H9 (cell line): ENCODE data around the gene INSR. TPM values are rescaled to one million over a fixed set of nuclear protein-coding genes. Genes with fewer than 3 reads are reported as not detected.
A peak's percentile ranks its signal among the peaks of the same experiment; 100 is the strongest.

Experiments
- DNase-seq: peaks from one replicate; pipeline ENCODE4 v3.0.0-alpha.2; 2017
- H2AFZ ChIP-seq: one replicate; pipeline ENCODE4 v1.6.1; 2013; ENCODE audit warnings: mild to moderate bottlenecking, low read length, control low read depth, moderate library complexity
- H2AK5ac ChIP-seq: 2 replicates; pipeline ENCODE4 v1.6.1; 2013; ENCODE audit warnings: low read length, control low read depth, mixed read lengths; ENCODE audit not compliant: insufficient read length
- H2BK120ac ChIP-seq: one replicate; pipeline ENCODE4 v1.6.1; 2013; ENCODE audit warnings: low read depth, mild to moderate bottlenecking, low read length, control low read depth, inconsistent platforms; ENCODE audit not compliant: poor library complexity, severe bottlenecking
- H2BK12ac ChIP-seq: 2 replicates; pipeline ENCODE4 v1.6.1; 2013; ENCODE audit warnings: low read length, control low read depth, mixed read lengths, low read depth; ENCODE audit not compliant: insufficient read length
- H2BK15ac ChIP-seq: 2 replicates; pipeline ENCODE4 v1.6.1; 2013; ENCODE audit warnings: low read depth, low read length, control low read depth
- H2BK20ac ChIP-seq: one replicate; pipeline ENCODE4 v1.6.1; 2013; ENCODE audit warnings: low read depth, mild to moderate bottlenecking, low read length, control low read depth, inconsistent platforms; ENCODE audit not compliant: poor library complexity, severe bottlenecking
- H2BK5ac ChIP-seq: 2 replicates; pipeline ENCODE4 v1.6.1; 2013; ENCODE audit warnings: low read length, control low read depth, mixed read lengths; ENCODE audit not compliant: insufficient read length
- H3K14ac ChIP-seq: 2 replicates; pipeline ENCODE4 v1.6.1; 2013; ENCODE audit warnings: low read length, control low read depth; ENCODE audit not compliant: insufficient read depth
- H3K18ac ChIP-seq: 2 replicates; pipeline ENCODE4 v1.6.1; 2013; ENCODE audit warnings: low read depth, mild to moderate bottlenecking, mixed read lengths, low read length, control low read depth; ENCODE audit not compliant: insufficient read length
- H3K23ac ChIP-seq: 2 replicates; pipeline ENCODE4 v1.6.1; 2013; ENCODE audit warnings: low read length, control low read depth, mixed read lengths, low read depth; ENCODE audit not compliant: insufficient read length
- H3K23me2 ChIP-seq: 2 replicates; pipeline ENCODE4 v1.6.1; 2013; ENCODE audit warnings: low read depth, mild to moderate bottlenecking, mixed read lengths, low read length, control low read depth; ENCODE audit not compliant: insufficient read length, poor library complexity, severe bottlenecking
- H3K27ac ChIP-seq: 2 replicates; pipeline ENCODE4 v1.5.1; 2013; ENCODE audit warnings: low read length, control low read depth, mixed read lengths, low read depth; ENCODE audit not compliant: insufficient read length
- H3K27me3 ChIP-seq: 2 replicates; pipeline ENCODE4 v1.6.1; 2013; ENCODE audit warnings: low read length, control low read depth, inconsistent platforms; ENCODE audit not compliant: insufficient read depth
- H3K4ac ChIP-seq: 2 replicates; pipeline ENCODE4 v1.6.1; 2013; ENCODE audit warnings: low read depth, mild to moderate bottlenecking, control low read depth, inconsistent platforms, low read length, moderate library complexity
- H3K4me1 ChIP-seq: 2 replicates; pipeline ENCODE4 v1.6.1; 2013; ENCODE audit warnings: low read length, control low read depth, inconsistent platforms; ENCODE audit not compliant: insufficient read depth
- H3K4me2 ChIP-seq: 2 replicates; pipeline ENCODE4 v1.6.1; 2013; ENCODE audit warnings: low read length, control low read depth, mixed read lengths; ENCODE audit not compliant: insufficient read length, insufficient read depth
- H3K56ac ChIP-seq: 2 replicates; pipeline ENCODE4 v1.6.1; 2013; ENCODE audit warnings: low read depth, mild to moderate bottlenecking, mixed read lengths, low read length, control low read depth; ENCODE audit not compliant: insufficient read length
- H3K79me1 ChIP-seq: 2 replicates; pipeline ENCODE4 v1.6.1; 2013; ENCODE audit warnings: low read depth, mild to moderate bottlenecking, moderate library complexity, low read length, control low read depth, inconsistent platforms; ENCODE audit not compliant: insufficient read depth, poor library complexity, severe bottlenecking
- H3K79me2 ChIP-seq: 2 replicates; pipeline ENCODE4 v1.6.1; 2013; ENCODE audit warnings: low read length, control low read depth, inconsistent platforms; ENCODE audit not compliant: insufficient read depth
- H3K9ac ChIP-seq: 2 replicates; pipeline ENCODE4 v1.6.1; 2013; ENCODE audit warnings: low read length, control low read depth, mixed read lengths; ENCODE audit not compliant: insufficient read length; ENCODE audit errors: extremely low read depth
- H3K9me3 ChIP-seq: one replicate; pipeline ENCODE4 v1.6.1; 2013; ENCODE audit warnings: low read depth, low read length, inconsistent platforms; ENCODE audit not compliant: control insufficient read depth
- H3T11ph ChIP-seq: one replicate; pipeline ENCODE4 v1.6.1; 2013; ENCODE audit warnings: mild to moderate bottlenecking, low read length, control low read depth, inconsistent platforms
- H4K20me1 ChIP-seq: one replicate; pipeline ENCODE4 v1.6.1; 2013; ENCODE audit not compliant: control insufficient read depth, insufficient read length, insufficient read depth
- H4K5ac ChIP-seq: 2 replicates; pipeline ENCODE4 v1.6.1; 2013; ENCODE audit warnings: low read depth, mild to moderate bottlenecking, mixed read lengths, low read length, control low read depth; ENCODE audit not compliant: insufficient read length
- H4K8ac ChIP-seq: replicated peaks from 2 replicates; pipeline ENCODE4 v1.6.1; 2013; ENCODE audit warnings: low read length, control low read depth, mixed read lengths, low read depth; ENCODE audit not compliant: insufficient read length
- H4K91ac ChIP-seq: 2 replicates; pipeline ENCODE4 v1.6.1; 2013; ENCODE audit warnings: low read depth, mild to moderate bottlenecking, moderate library complexity, mixed read lengths, low read length, control low read depth; ENCODE audit not compliant: insufficient read length
- H3K27ac Mint-ChIP-seq, 3 experiments: 2 replicates in 2 of 3; 3 replicates in 1 of 3; pipeline ENCODE4 v1.8.0; 2020 to 2021; ENCODE audit warnings: mixed read lengths in 3 of 3, mild to moderate bottlenecking in 1 of 3, moderate library complexity in 1 of 3
- H3K27me3 Mint-ChIP-seq: 2 replicates; pipeline ENCODE4 v1.8.0; 2021; ENCODE audit warnings: low read depth, mild to moderate bottlenecking, moderate library complexity, mixed read lengths
- H3K36me3 Mint-ChIP-seq, 3 experiments: 2 replicates in 2 of 3; 3 replicates in 1 of 3; pipeline ENCODE4 v1.8.0; 2020 to 2021; ENCODE audit warnings: low read depth in 3 of 3, mixed read lengths in 3 of 3; ENCODE audit not compliant: insufficient read depth in 1 of 3
- H3K4me1 Mint-ChIP-seq, 2 experiments: 2 replicates each; pipeline ENCODE4 v1.8.0; 2020; ENCODE audit warnings: mixed read lengths in 2 of 2
- H3K4me3 Mint-ChIP-seq, 2 experiments: 2 replicates in 1 of 2; 3 replicates in 1 of 2; pipeline ENCODE4 v1.8.0; 2020 to 2021; ENCODE audit warnings: mild to moderate bottlenecking in 2 of 2, mixed read lengths in 2 of 2, moderate library complexity in 1 of 2
- H3K9me3 Mint-ChIP-seq, 2 experiments: 2 replicates in 1 of 2; 3 replicates in 1 of 2; pipeline ENCODE4 v1.8.0; 2020; ENCODE audit warnings: mild to moderate bottlenecking in 2 of 2, mixed read lengths in 2 of 2, moderate library complexity in 1 of 2
- CTCF ChIP-seq: fragments of 200-600 bp; sonication (generic); conservative IDR thresholded peaks from 3 replicates; pipeline ENCODE4 v1.8.0; 2021; ENCODE audit warnings: antibody characterized with exemption, mild to moderate bottlenecking
- WGBS: extraction: QIAGEN DNeasy Blood & Tissue Kit; methylation state at CpG from one replicate; pipeline ENCODE4 v1.1.7; 2013; ENCODE audit warnings: missing lambda C conversion rate, low lambda C conversion rate, mixed read lengths; ENCODE audit not compliant: insufficient read length; ENCODE audit errors: extremely low coverage; 5-methylcytosine and 5-hydroxymethylcytosine counted together
- total RNA-seq: library from RNA; stranded (reverse); gene quantifications from 2 replicates; pipeline ENCODE4 v1.2.1, GENCODE V29; 2021

The INSR gene
- total RNA-seq, 1 experiment from 2014 or later = 39.8 TPM

- Histone ChIP-seq H3K9ac (no peak overlapping the region), H2BK5ac (no peak overlapping the region), H2BK120ac (no peak overlapping the region), H4K91ac (no peak overlapping the region), H3K4ac (no peak overlapping the region), H3K27me3 (no peaks in the 10 kb centered on the region), H3K14ac (no peak overlapping the region), H2BK20ac (no peak overlapping the region), H2BK15ac (no peak overlapping the region), H2AK5ac (no peak overlapping the region), H3K18ac (no peak overlapping the region), H4K20me1 (no peaks in the 10 kb centered on the region), H3K23me2 (no peaks in the 10 kb centered on the region), H3K23ac (no peak overlapping the region), H3T11ph (no peak overlapping the region), H2BK12ac (no peak overlapping the region), H4K5ac (no peak overlapping the region), H3K79me2 (peaks cover 2% of the 10 kb centered on the region; the same call in 1 of the 2 replicates), H3K27ac (no peak overlapping the region), H2AFZ (no peak overlapping the region), H4K8ac (no peak overlapping the region), H3K4me1 (no peaks in the 10 kb centered on the region), H3K56ac (no peak overlapping the region), H3K9me3 (no peaks in the 10 kb centered on the region), H3K79me1 (no peaks in the 10 kb centered on the region), H3K4me2 (peak overlapping the region; percentile 30)
- TF ChIP-seq CTCF = no peak
- Mint-ChIP-seq H3K36me3 (peaks cover 0 to 5% (median 1%) of the 10 kb centered on the region in 3 experiments; a peak in 3 of 7 replicates), H3K27me3 (peaks cover 21% of the 10 kb centered on the region), H3K4me1 (peaks cover 34 to 36% of the 10 kb centered on the region in 2 experiments), H3K27ac (no peak overlapping the region), H3K9me3 (no peaks in the 10 kb centered on the region), H3K4me3 (peak overlapping the region; percentile 69 to 81)
- peak; percentile 48 for DNase-seq
- WGBS = no CpG with 5 or more reads among the region's 12 CpGs
Measured at GRCh38 chr19:7292352-7292949, 1.8 kb downstream of the INSR start.
